HG03135 (cell line): Measurements from ENCODE around the gene NEURL1.

Experiments used
- ATAC-seq: cut with Tn5 transposase; IDR thresholded peaks from one replicate; pipeline ENCODE4 v1.9.1; 2021; ENCODE audit warnings: mild to moderate bottlenecking, moderate library complexity; ENCODE audit not compliant: unreplicated experiment

The NEURL1 gene

GRCh38 chr10:103557455-103557854, 64.0 kb downstream of the NEURL1 start:
- no peak for ATAC-seq

- ATAC-seq, result no peak
Observed at GRCh38 chr10:103558911-103559310, 65.4 kb downstream of the NEURL1 start.

GRCh38 chr10:103559776-103560175, 66.3 kb downstream of the NEURL1 start:
- ATAC-seq, result no peak

GRCh38 chr10:103560886-103561285, 67.4 kb downstream of the NEURL1 start:
- ATAC-seq, result no peak

GRCh38 chr10:103562383-103562782, 68.9 kb downstream of the NEURL1 start:
- no peak for ATAC-seq

GRCh38 chr10:103563231-103564115, 70.0 kb downstream of the NEURL1 start:
- ATAC-seq, result no peak

- no peak for ATAC-seq
Observed at GRCh38 chr10:103564116-103564501, 70.6 kb downstream of the NEURL1 start.

- ATAC-seq, result no peak
Observed at GRCh38 chr10:103564776-103565520, 71.4 kb downstream of the NEURL1 start.

GRCh38 chr10:103566536-103566935, 73.0 kb downstream of the NEURL1 start:
- no peak for ATAC-seq

- ATAC-seq, result no peak
Observed at GRCh38 chr10:103568505-103568904, 75.0 kb downstream of the NEURL1 start.

GRCh38 chr10:103569896-103570295, 76.4 kb downstream of the NEURL1 start:
- no peak for ATAC-seq

- ATAC-seq, result no peak
Observed at GRCh38 chr10:103570844-103571655, 77.5 kb downstream of the NEURL1 start.

GRCh38 chr10:103571656-103571975, 78.1 kb downstream of the NEURL1 start:
- ATAC-seq, result no peak

- ATAC-seq, result no peak
Observed at GRCh38 chr10:103572347-103573204, 79.1 kb downstream of the NEURL1 start.

- ATAC-seq, result no peak
Observed at GRCh38 chr10:103573205-103573487, 79.6 kb downstream of the NEURL1 start.

GRCh38 chr10:103574097-103575061, 80.9 kb downstream of the NEURL1 start:
- ATAC-seq, result no peak

- no peak for ATAC-seq
Observed at GRCh38 chr10:103575416-103576075, 82.0 kb downstream of the NEURL1 start.

GRCh38 chr10:103576076-103576471, 82.6 kb downstream of the NEURL1 start:
- no peak for ATAC-seq

GRCh38 chr10:103576862-103577261, 83.4 kb downstream of the NEURL1 start:
- ATAC-seq, result no peak
